IPS DF 6.9 (cell line): ENCODE measurements around the gene ARMC12.
A peak's percentile ranks its signal among the peaks of the same experiment; 100 is the strongest.
"Not testable (repeated sequence)": the region's sequence is repeated elsewhere in the genome, so short reads cannot be mapped to it uniquely, and the experiment has no call there.

Experiments
- DNase-seq: peaks from one replicate; pipeline ENCODE4 v3.0.0-alpha.2; 2013; ENCODE audit warnings: low read depth, low spot score
- H3K27ac ChIP-seq: one replicate; pipeline ENCODE4 v1.5.1; 2013; ENCODE audit warnings: low read length, control low read depth
- H3K27me3 ChIP-seq: 2 replicates; pipeline ENCODE4 v1.6.1; 2013; ENCODE audit warnings: mild to moderate bottlenecking, low read length; ENCODE audit not compliant: control insufficient read depth, insufficient read depth
- H3K36me3 ChIP-seq: 2 replicates; pipeline ENCODE4 v1.6.1; 2013; ENCODE audit warnings: low read length; ENCODE audit not compliant: control insufficient read depth, insufficient read depth
- H3K4me1 ChIP-seq: 2 replicates; pipeline ENCODE4 v1.6.1; 2013; ENCODE audit warnings: low read length; ENCODE audit not compliant: control insufficient read depth, insufficient read depth
- H3K4me3 ChIP-seq: 2 replicates; pipeline ENCODE4 v1.5.1; 2013; ENCODE audit warnings: mild to moderate bottlenecking, low read length
- H3K9me3 ChIP-seq: 2 replicates; pipeline ENCODE4 v1.6.1; 2013; ENCODE audit warnings: low read length, inconsistent platforms; ENCODE audit not compliant: control insufficient read depth, insufficient read depth
- WGBS: extraction: QIAGEN DNeasy Blood & Tissue Kit; methylation state at CpG from one replicate; pipeline ENCODE4 v1.1.7; 2013; ENCODE audit warnings: mixed read lengths, missing lambda C conversion rate; ENCODE audit not compliant: insufficient read length, insufficient coverage; 5-methylcytosine and 5-hydroxymethylcytosine counted together

ARMC12 gene

GRCh38 chr6:35736982-35737412 is at the start of gene ARMC12:
ARMC12 (plus strand) TSS chr6:35737032; CDS start chr6:35737109, 77 bp downstream.
- no CpG with 5 or more reads among the region's 10 CpGs for WGBS
- no peaks in the 10 kb centered on the region for H3K9me3 ChIP-seq
- H3K27ac ChIP-seq, result no peak within 1 kb of the TSS
- H3K4me1 ChIP-seq, result peaks cover 10% of the 10 kb centered on the region
- DNase-seq, result no peak
- H3K27me3 ChIP-seq, result no peaks in the 10 kb centered on the region
- no peaks in the 10 kb centered on the region for H3K36me3 ChIP-seq
- no peak within 1 kb of the TSS for H3K4me3 ChIP-seq

- Histone ChIP-seq H3K27me3 (no peaks in the 10 kb centered on the region), H3K9me3 (no peaks in the 10 kb centered on the region), H3K4me1 (peaks cover 2% of the 10 kb centered on the region; the same call in 1 of the 2 replicates), H3K27ac (no peak overlapping the region), H3K4me3 (peak overlapping the region; percentile 87), H3K36me3 (no peaks in the 10 kb centered on the region)
- WGBS, result no CpG with 5 or more reads among the region's 100 CpGs
- DNase-seq, result no peak
These were observed 48.9 kb upstream of the ARMC12 start for GRCh38 chr6:35687658-35688604.

- Histone ChIP-seq H3K9me3 (no peaks in the 10 kb centered on the region), H3K4me3 (peak within 1 kb of the TSS; percentile 87), H3K27me3 (no peaks in the 10 kb centered on the region), H3K27ac (no peak within 1 kb of the TSS), H3K36me3 (no peaks in the 10 kb centered on the region), H3K4me1 (peaks cover 2% of the 10 kb centered on the region; the same call in 1 of the 2 replicates)
- DNase-seq, result no peak
- no CpG with 5 or more reads among the region's 80 CpGs for WGBS
These were observed 48.1 kb upstream of the ARMC12 start, which contains the start of gene FKBP5 for GRCh38 chr6:35688605-35689322. FKBP5 (minus strand) TSS chr6:35688915; CDS start chr6:35642824, 46,091 bp downstream.

GRCh38 chr6:35690006-35690405 is 46.8 kb upstream of the ARMC12 start:
- not testable (repeated sequence) for H3K27ac ChIP-seq, H3K4me1 ChIP-seq, H3K27me3 ChIP-seq, H3K9me3 ChIP-seq, H3K36me3 ChIP-seq, DNase-seq, H3K4me3 ChIP-seq
- no CpG with 5 or more reads among the region's 16 CpGs for WGBS

- H3K4me1 ChIP-seq, result peaks cover 2% of the 10 kb centered on the region; the same call in 1 of the 2 replicates
- WGBS, result no CpG with 5 or more reads among the region's 9 CpGs
- H3K9me3 ChIP-seq, result no peaks in the 10 kb centered on the region
- no peaks in the 10 kb centered on the region for H3K27me3 ChIP-seq
- no peaks in the 10 kb centered on the region for H3K36me3 ChIP-seq
- no peak overlapping the region for H3K4me3 ChIP-seq
- no peak overlapping the region for H3K27ac ChIP-seq
- no peak for DNase-seq
These were observed 46.3 kb upstream of the ARMC12 start for GRCh38 chr6:35690484-35690883.

- no peak overlapping the region for H3K4me3 ChIP-seq
- peaks cover 2% of the 10 kb centered on the region; the same call in 1 of the 2 replicates for H3K4me1 ChIP-seq
- no CpG with 5 or more reads among the region's 10 CpGs for WGBS
- H3K27ac ChIP-seq, result no peak overlapping the region
- H3K27me3 ChIP-seq, result no peaks in the 10 kb centered on the region
- DNase-seq, result no peak
- no peaks in the 10 kb centered on the region for H3K36me3 ChIP-seq
- no peaks in the 10 kb centered on the region for H3K9me3 ChIP-seq
These were observed 45.6 kb upstream of the ARMC12 start for GRCh38 chr6:35691027-35691824.

GRCh38 chr6:35694462-35694861 is 42.4 kb upstream of the ARMC12 start:
- H3K36me3 ChIP-seq, result no peaks in the 10 kb centered on the region
- no peaks in the 10 kb centered on the region for H3K4me1 ChIP-seq
- no CpG with 5 or more reads among the region's 2 CpGs for WGBS
- no peaks in the 10 kb centered on the region for H3K9me3 ChIP-seq
- no peaks in the 10 kb centered on the region for H3K27me3 ChIP-seq
- no peak overlapping the region for H3K27ac ChIP-seq
- H3K4me3 ChIP-seq, result no peak overlapping the region
- no peak for DNase-seq

- not testable (repeated sequence) for H3K36me3 ChIP-seq, H3K9me3 ChIP-seq
- WGBS, result no CpG with 5 or more reads among the region's 7 CpGs
These were observed 38.4 kb upstream of the ARMC12 start for GRCh38 chr6:35698430-35698829.

GRCh38 chr6:35698858-35699257 is 38.0 kb upstream of the ARMC12 start:
- no peaks in the 10 kb centered on the region for H3K27me3 ChIP-seq
- H3K27ac ChIP-seq, result no peak overlapping the region
- no peaks in the 10 kb centered on the region for H3K4me1 ChIP-seq
- no peaks in the 10 kb centered on the region for H3K36me3 ChIP-seq
- H3K4me3 ChIP-seq, result no peak overlapping the region
- no CpG with 5 or more reads among the region's 3 CpGs for WGBS
- H3K9me3 ChIP-seq, result no peaks in the 10 kb centered on the region
- no peak for DNase-seq

More at GRCh38 chr6:35698430-35698829, 38.4 kb upstream of the ARMC12 start:
- H3K27ac ChIP-seq, H3K4me1 ChIP-seq, DNase-seq, H3K27me3 ChIP-seq, H3K4me3 ChIP-seq: not testable (repeated sequence)

GRCh38 chr6:35703554-35703953 is 33.3 kb upstream of the ARMC12 start:
- no peak for DNase-seq
- H3K27me3 ChIP-seq, result no peaks in the 10 kb centered on the region
- no peaks in the 10 kb centered on the region for H3K36me3 ChIP-seq
- H3K4me3 ChIP-seq, result no peak overlapping the region
- no peaks in the 10 kb centered on the region for H3K4me1 ChIP-seq
- H3K27ac ChIP-seq, result no peak overlapping the region
- H3K9me3 ChIP-seq, result no peaks in the 10 kb centered on the region
